Thoracic aorta endothelial cell (primary cell): ENCODE results near the gene OGG1. TPM values are rescaled to one million over a fixed set of nuclear protein-coding genes. Genes with fewer than 3 reads are reported as not detected.

Source experiments
- total RNA-seq: library from RNA; depleted of rRNA; stranded (reverse); fragments of >200 nt; gene quantifications from 2 replicates; pipeline ENCODE4 v1.2.3, GENCODE V29; 2012

Gene OGG1
- total RNA-seq, result 21.4 and 23.7 TPM in 2 replicates

GRCh38 chr3:9749645-9750555 lies at the start of gene OGG1:
Gene OGG1 (plus strand): TSS chr3:9749952. CDS start chr3:9750287, 335 bp downstream.

GRCh38 chr3:9703736-9704346 lies 45.9 kb upstream of the OGG1 start, which contains the start of gene CPNE9:
Gene CPNE9 (plus strand): TSS chr3:9703833. CDS start chr3:9703997, 164 bp downstream.

GRCh38 chr3:9731206-9732079 lies 18.3 kb upstream of the OGG1 start, which contains the start of gene BRPF1:
Gene BRPF1 (plus strand): TSS chr3:9731735. CDS start chr3:9734141, 2,406 bp downstream.

GRCh38 chr3:9769426-9770275 lies 19.9 kb downstream of the OGG1 start, which contains the start of gene CAMK1:
Gene CAMK1 (minus strand): TSS chr3:9769947. CDS start chr3:9767749, 2,198 bp downstream.

DNA sequence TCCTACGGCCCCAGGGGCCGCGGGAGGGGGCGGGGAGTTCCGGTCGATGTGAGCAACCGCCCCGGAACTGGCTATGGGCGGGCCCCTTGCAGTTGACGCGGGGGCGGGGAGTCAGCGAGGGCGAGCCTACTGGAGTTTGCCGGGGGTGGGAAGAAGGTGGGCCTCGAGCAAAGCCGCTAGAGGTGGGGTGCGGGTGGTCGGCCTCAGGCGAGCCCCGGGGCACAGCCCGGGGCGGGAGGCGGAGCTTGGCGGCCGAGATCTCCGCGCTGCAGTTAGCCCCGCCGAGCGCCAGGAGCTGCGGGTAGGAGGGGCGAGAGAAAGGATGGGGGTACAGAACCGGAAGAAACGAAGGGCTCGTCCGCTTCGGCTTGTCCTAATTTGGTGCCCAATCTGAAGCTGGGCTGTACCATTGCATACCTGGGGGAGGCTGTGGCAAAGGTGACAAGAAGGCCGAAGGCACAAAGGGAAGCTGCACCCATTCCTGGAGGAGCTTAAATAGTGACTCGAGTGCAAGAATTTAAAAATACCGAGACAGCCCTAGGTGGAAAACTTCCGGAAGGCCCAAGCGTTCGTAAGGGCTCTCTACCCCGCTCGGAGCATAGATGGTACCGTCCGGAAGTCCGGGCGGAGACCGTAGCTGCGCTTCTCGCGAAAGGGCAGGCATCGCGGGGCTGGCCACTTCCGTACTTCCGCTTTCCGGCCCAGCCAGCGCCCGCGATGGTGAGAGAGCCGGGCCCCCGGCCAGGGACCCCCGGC lies 42.8 kb downstream of the OGG1 start, which contains the start of the genes ARPC4 and TADA3:
TSS of gene ARPC4 (plus strand) at position 678 of the 756 bp plus-strand sequence. CDS start at position 718, 40 bp downstream.
TSS of gene TADA3 (minus strand) at position 69 of the 756 bp plus-strand sequence. CDS start 1,007 bp downstream, outside the sequence.

Other genes with a start within 250 kb of the OGG1 start
- not detected in 2 replicates for gene LHFPL4, start 196.1 kb upstream of the OGG1 start, total RNA-seq
- 38.7 and 45.4 TPM in 2 replicates for gene MTMR14, start 100.4 kb upstream of the OGG1 start, total RNA-seq
- not detected in 2 replicates for gene CPNE9, start 46.1 kb upstream of the OGG1 start, total RNA-seq
- gene BRPF1, start 18.2 kb upstream of the OGG1 start, total RNA-seq, result 21.1 and 21.8 TPM in 2 replicates
- gene CAMK1, start 20.0 kb downstream of the OGG1 start, total RNA-seq, result 35.9 and 43.8 TPM in 2 replicates
- gene TADA3, start 42.5 kb downstream of the OGG1 start, total RNA-seq, result 42.7 and 45.2 TPM in 2 replicates
- 225 and 236 TPM in 2 replicates for gene ARPC4, start 43.1 kb downstream of the OGG1 start, total RNA-seq
- gene TTLL3, start 60.3 kb downstream of the OGG1 start, total RNA-seq, result 18.7 and 19.5 TPM in 2 replicates
- gene RPUSD3, start 94.1 kb downstream of the OGG1 start, total RNA-seq, result 30.1 and 35.3 TPM in 2 replicates
- gene CIDEC, start 130.3 kb downstream of the OGG1 start, total RNA-seq, result not detected in 2 replicates
- 23.1 and 27.0 TPM in 2 replicates for gene JAGN1, start 140.7 kb downstream of the OGG1 start, total RNA-seq
- gene IL17RE, start 152.9 kb downstream of the OGG1 start, total RNA-seq, result 0.13 and 0.29 TPM in 2 replicates
- gene IL17RC, start 167.1 kb downstream of the OGG1 start, total RNA-seq, result 14.5 and 14.6 TPM in 2 replicates
- gene CRELD1, start 183.9 kb downstream of the OGG1 start, total RNA-seq, result 14.7 and 15.2 TPM in 2 replicates
- gene PRRT3, start 202.5 kb downstream of the OGG1 start, total RNA-seq, result 1.3 TPM in 2 replicates
- gene EMC3, start 236.9 kb downstream of the OGG1 start, total RNA-seq, result 51.5 and 60.7 TPM in 2 replicates